NCI-H524 (cell line): ENCODE measurements around the gene ANKRD6.

Experiments used
- DNase-seq, 2 experiments: peaks; one replicate each; lab custom pipeline; 2025; lab: John Stamatoyannopoulos, UW

The ANKRD6 gene

GRCh38 chr6:89657445-89658158 is 224.7 kb downstream of the ANKRD6 start:
- no peak for DNase-seq

GRCh38 chr6:89660981-89661380 is 228.0 kb downstream of the ANKRD6 start:
- DNase-seq = no peak

GRCh38 chr6:89661559-89661958 is 228.6 kb downstream of the ANKRD6 start:
- no peak for DNase-seq

GRCh38 chr6:89662659-89663223 is 229.8 kb downstream of the ANKRD6 start:
- DNase-seq = no peak

GRCh38 chr6:89667872-89668556 is 235.1 kb downstream of the ANKRD6 start:
- DNase-seq = no peak

GRCh38 chr6:89669002-89669401 is 236.1 kb downstream of the ANKRD6 start:
- DNase-seq = no peak

GRCh38 chr6:89670935-89671565 is 238.1 kb downstream of the ANKRD6 start:
- no peak for DNase-seq

GRCh38 chr6:89675949-89676748 is 243.2 kb downstream of the ANKRD6 start:
- DNase-seq = no peak

GRCh38 chr6:89678531-89678930 is 245.6 kb downstream of the ANKRD6 start:
- DNase-seq = no peak

- DNase-seq = no peak
Measured at GRCh38 chr6:89679215-89680120, 246.5 kb downstream of the ANKRD6 start.

- no peak for DNase-seq
Measured at GRCh38 chr6:89680150-89680549, 247.2 kb downstream of the ANKRD6 start.

GRCh38 chr6:89680551-89680950 is 247.6 kb downstream of the ANKRD6 start:
- DNase-seq = no peak

- DNase-seq = no peak
Measured at GRCh38 chr6:89681983-89682564, 249.1 kb downstream of the ANKRD6 start.

GRCh38 chr6:89682991-89683390 is 250.0 kb downstream of the ANKRD6 start:
- DNase-seq = no peak
